K562 (cell line): ENCODE measurements around the gene HES3. TPM values are rescaled to one million over a fixed set of nuclear protein-coding genes. Genes with fewer than 3 reads are reported as not detected.

Experiments
- HDAC1 ChIP-seq, 2 experiments: fragments of 450-650 bp; IDR thresholded peaks; 2 replicates each; pipeline ENCODE4 v1.6.1; 2016 to 2017; ENCODE audit warnings: inconsistent platforms in 1 of 2, mild to moderate bottlenecking in 1 of 2, moderate library complexity in 1 of 2
- HMGXB4 ChIP-seq: sonication (generic); formaldehyde crosslinking; IDR thresholded peaks from 2 replicates; pipeline ENCODE4 v1.8.1; 2023; ENCODE audit warnings: mild to moderate bottlenecking, missing genetic modification reagents
- MYNN ChIP-seq, 2 experiments: sonication (generic); formaldehyde crosslinking in 1 of 2; IDR thresholded peaks; 2 replicates each; pipeline versions ENCODE4 v1.5.0 to v1.6.1; 2016 to 2020; ENCODE audit warnings: antibody characterized with exemption in 1 of 2, missing genetic modification reagents in 1 of 2
- NR4A1 ChIP-seq, 2 experiments: fragments of 250-450 bp in 1 of 2; fragments of 450-650 bp in 1 of 2; sonication (Bioruptor Pico) in 1 of 2; IDR thresholded peaks; 2 replicates each; pipeline versions ENCODE4 v1.4.0 to v1.6.1; 2016 to 2020; ENCODE audit warnings: mild to moderate bottlenecking in 2 of 2, missing compliant biosample characterization in 1 of 2, missing genetic modification characterization in 1 of 2, moderate library complexity in 1 of 2
- PHF21A ChIP-seq: fragments of 450-650 bp; IDR thresholded peaks from 2 replicates; pipeline ENCODE4 v1.6.1; 2017; ENCODE audit warnings: low read depth, borderline replicate concordance
- PREB ChIP-seq: sonication (generic); formaldehyde crosslinking; IDR thresholded peaks from 2 replicates; pipeline ENCODE4 v1.8.1; 2023; ENCODE audit warnings: mild to moderate bottlenecking, missing genetic modification reagents
- SRF ChIP-seq, 2 experiments: fragments of 250-450, 450-650 bp in 1 of 2; sonication (Bioruptor Pico) in 1 of 2; sonication (generic) in 1 of 2; formaldehyde crosslinking; IDR thresholded peaks; 2 replicates each; pipeline versions ENCODE4 v1.5.0 to v1.5.1; 2020 to 2022; ENCODE audit warnings: mild to moderate bottlenecking in 1 of 2, missing genetic modification reagents in 1 of 2
- TBL1XR1 ChIP-seq, 2 experiments: IDR thresholded peaks; 2 replicates each; pipeline ENCODE4 v1.6.1; 2012; ENCODE audit warnings: improper control_type of control experiment in 2 of 2, low read length in 2 of 2, mild to moderate bottlenecking in 1 of 2
- TEAD1 ChIP-seq, 2 experiments: fragments of 450-650 bp in 1 of 2; sonication (generic) in 1 of 2; formaldehyde crosslinking; IDR thresholded peaks; 2 replicates each; pipeline versions ENCODE4 v1.4.0 to v1.8.0; 2020 to 2022; ENCODE audit warnings: mild to moderate bottlenecking in 2 of 2, missing genetic modification reagents in 1 of 2
- XRCC5 ChIP-seq: fragments of 200-400 bp; formaldehyde crosslinking; IDR thresholded peaks from 2 replicates; pipeline ENCODE4 v1.6.1; 2017; ENCODE audit warnings: low read depth, mild to moderate bottlenecking, low read length
- ZBTB33 ChIP-seq: sonication (generic); formaldehyde crosslinking; IDR thresholded peaks from 2 replicates; pipeline ENCODE4 v1.8.1; 2023; ENCODE audit warnings: mild to moderate bottlenecking, missing genetic modification reagents
- ZMIZ1 ChIP-seq, 2 experiments: fragments of 150-350 bp in 1 of 2; IDR thresholded peaks; 2 replicates each; pipeline ENCODE4 v1.6.1; 2012 to 2016; ENCODE audit warnings: low read depth in 2 of 2, low read length in 2 of 2, mild to moderate bottlenecking in 1 of 2, moderate library complexity in 1 of 2
- ZNF347 ChIP-seq: fragments of 450-650 bp; formaldehyde crosslinking; IDR thresholded peaks from 2 replicates; pipeline ENCODE4 v1.4.0; 2020; ENCODE audit warnings: low read depth, mild to moderate bottlenecking, moderate library complexity
- ZNF699 ChIP-seq: fragments of 250-450 bp; sonication (Bioruptor Pico); IDR thresholded peaks from 2 replicates; pipeline ENCODE4 v1.8.0; 2021; ENCODE audit warnings: mild to moderate bottlenecking, moderate library complexity; ENCODE audit not compliant: insufficient replicate concordance
- polyA plus RNA-seq, 8 experiments: library from polyadenylated mRNA; depleted of rRNA in 4 of 8; stranded (reverse) in 5 of 8; unstranded in 3 of 8; fragments of >200 nt; fragmentation: Nextera tagmentation in 2 of 8; fragmentation: Illumina TruSeq in 1 of 8; extraction: Ambion mirVana in 2 of 8; extraction: Trizol in 1 of 8; gene quantifications; 2 replicates each; pipeline versions ENCODE4 v1.2.1 to v1.2.3, GENCODE V29; 2011 to 2014; ENCODE audit warnings: inconsistent platforms in 1 of 8, missing spikeins in 1 of 8
- total RNA-seq, 7 experiments: library from RNA; depleted of rRNA in 6 of 7; stranded (reverse); fragments of >200 nt in 6 of 7; fragmentation: Illumina TruSeq in 2 of 7; extraction: Trizol in 2 of 7; gene quantifications; 2 replicates each; pipeline versions ENCODE4 v1.2.1 to v1.2.3, GENCODE V29; 2011 to 2021; ENCODE audit warnings: low replicate concordance in 1 of 7

Gene HES3
- total and polyA plus RNA-seq, 9 of the 15 experiments (the other 6 are each of a cell fraction or from before 2014, with no cell fraction given) = not detected

GRCh38 chr1:6245086-6245868, 1.3 kb downstream of the HES3 start (continued):
- TF ChIP-seq ZMIZ1 (IDR thresholded peaks at IDR 0.05; ENCODE audit: low read depth in 2 of 2, low read length in 2 of 2) (0 out of 4 replicates have a peak, but pooled peaks of 1 of the 2 experiments have one; percentile 44), PHF21A (0 out of 2 replicates have a peak, but pooled peaks have one; percentile 29), XRCC5 (peak; percentile 84; the same call in 1 of the 2 replicates), ZBTB33 (CRISPR knock-in tag) (peak; percentile 90), TBL1XR1 (IDR thresholded peaks at IDR 0.05; ENCODE audit: low read length in 2 of 2) (no peak; a peak in 1 of 4 replicates), HDAC1 (IDR thresholded peaks at IDR 0.05) (peak in 1 of 2 experiments; percentile 94; a peak in 2 of 4 replicates), MYNN (IDR thresholded peaks at IDR 0.05) (peak; percentile 46; the same call in 1 of the 2 replicates), MYNN (CRISPR knock-in tag; IDR thresholded peaks at IDR 0.05) (peak; percentile 73), SRF (CRISPR knock-in tag; IDR thresholded peaks at IDR 0.05) (peak in 1 of 2 experiments; percentile 92; a peak in 2 of 4 replicates), HMGXB4 (CRISPR knock-in tag) (peak; percentile 98), ZNF347 (CRISPR knock-in tag) (no peak), ZNF699 (no peak), NR4A1 (CRISPR knock-in tag; IDR thresholded peaks at IDR 0.05) (no peak), NR4A1 (tag; IDR thresholded peaks at IDR 0.05) (peak; percentile 59; the same call in 1 of the 2 replicates), PREB (CRISPR knock-in tag) (peak; percentile 75; the same call in 1 of the 2 replicates), TEAD1 (CRISPR knock-in tag; IDR thresholded peaks at IDR 0.05) (peak; percentile 59 to 96; a peak in 3 of 4 replicates)
